Panc1 (cell line): ENCODE data around the gene C2. TPM values are rescaled to one million over a fixed set of nuclear protein-coding genes. Genes with fewer than 3 reads are reported as not detected.

Experiments
- ATAC-seq: fragments of 200-7000 bp; cut with Tn5 transposase; 2 replicates; pipeline ENCODE4 v1.9.1; 2020; ENCODE audit warnings: mild to moderate bottlenecking, moderate library complexity
- BruUV-seq: library from RNA; stranded (reverse); fragments of 400-500 nt; replicated peaks from 2 replicates; lab custom pipeline; 2021; lab: Mats Ljungman, UMichigan
- CTCF ChIA-PET: fragments of 300-600 bp; sonication (Branson Sonifier 250); formaldehyde crosslinking; loops from one replicate; lab custom pipeline; 2022; ENCODE audit warnings: antibody characterized with exemption; lab: Charles Lee
- POLR2A ChIA-PET: fragments of 300-600 bp; sonication (Branson Sonifier 250); formaldehyde crosslinking; loops from one replicate; lab custom pipeline; 2022; ENCODE audit warnings: antibody characterized with exemption; lab: Charles Lee
- DNase-seq: peaks from one replicate; pipeline ENCODE4 v3.0.0-alpha.2; 2010; ENCODE audit warnings: low read depth, low spot score
- H3K27ac ChIP-seq: 2 replicates; pipeline ENCODE4 v1.5.1; 2011; ENCODE audit warnings: mild to moderate bottlenecking, low read length, inconsistent platforms
- H3K27me3 ChIP-seq: fragments of 200-500 bp; sonication (Bioruptor generic); 2 replicates; pipeline ENCODE4 v1.6.0; 2014; ENCODE audit warnings: low read length, inconsistent platforms; ENCODE audit not compliant: control insufficient read depth, insufficient read depth
- H3K36me3 ChIP-seq: fragments of 200-500 bp; sonication (Bioruptor generic); 2 replicates; pipeline ENCODE4 v1.5.1; 2014; ENCODE audit warnings: inconsistent platforms, mild to moderate bottlenecking, low read length, moderate library complexity; ENCODE audit not compliant: control insufficient read depth, insufficient read depth
- H3K4me1 ChIP-seq: 2 replicates; pipeline ENCODE4 v1.5.1; 2011; ENCODE audit warnings: inconsistent platforms, mild to moderate bottlenecking, low read length, moderate library complexity; ENCODE audit not compliant: control insufficient read depth, insufficient read depth
- H3K4me3 ChIP-seq, 2 experiments: 2 replicates each; pipeline ENCODE4 v1.5.1; 2011 to 2012; ENCODE audit warnings: low read depth in 2 of 2, low read length in 2 of 2, mild to moderate bottlenecking in 2 of 2, inconsistent platforms in 1 of 2, moderate library complexity in 1 of 2
- H3K9me3 ChIP-seq: fragments of 200-500 bp; sonication (Bioruptor generic); 2 replicates; pipeline ENCODE4 v1.5.1; 2014; ENCODE audit warnings: low read depth, mild to moderate bottlenecking, inconsistent platforms, low read length, moderate library complexity; ENCODE audit not compliant: control insufficient read depth, insufficient read depth
- CTCF ChIP-seq: fragments of 450-650 bp; IDR thresholded peaks from 2 replicates; pipeline ENCODE4 v1.5.1; 2017; ENCODE audit warnings: mild to moderate bottlenecking
- POLR2AphosphoS5 ChIP-seq: IDR thresholded peaks from 2 replicates; pipeline ENCODE4 v1.6.1; 2012; ENCODE audit warnings: mild to moderate bottlenecking, low read depth, low read length, moderate library complexity
- REST ChIP-seq, 2 experiments: IDR thresholded peaks; 2 replicates each; pipeline ENCODE4 v1.6.1; 2011 to 2012; ENCODE audit warnings: low read depth in 2 of 2, control low read depth in 1 of 2, low read length in 1 of 2, mild to moderate bottlenecking in 1 of 2, moderate library complexity in 1 of 2; ENCODE audit not compliant: insufficient read depth in 1 of 2
- SIN3A ChIP-seq: IDR thresholded peaks from 2 replicates; pipeline ENCODE4 v1.6.1; 2012; ENCODE audit warnings: low read depth, mild to moderate bottlenecking, low read length, moderate library complexity, borderline replicate concordance; ENCODE audit not compliant: insufficient read depth
- TCF7L2 ChIP-seq: IDR thresholded peaks from 2 replicates; pipeline ENCODE4 v1.6.1; 2011; ENCODE audit warnings: mild to moderate bottlenecking, low read depth, low read length, inconsistent platforms
- in situ Hi-C: cut with HindIII; loops from 2 replicates; pipeline ENCODE4 v1.10.0; 2016; ENCODE audit warnings: low sequenced_read_pairs, low pct_unique_long_range_greater_than_20kb
- intact Hi-C: fragments of 100-400 bp; cut with micrococcal nuclease; formaldehyde crosslinking; loops from one replicate; pipeline ENCODE4 v1.10.0; 2022; ENCODE audit not compliant: unreplicated experiment
- total RNA-seq: library from RNA; stranded (reverse); gene quantifications from one replicate; pipeline ENCODE4 v1.2.1, GENCODE V29; 2021; ENCODE audit not compliant: unreplicated experiment

C2 gene
- total RNA-seq, 1 experiment from 2014 or later: 1.0 TPM

- DNase-seq: no peak
- Histone ChIP-seq H3K27me3 (no peaks in the 10 kb centered on the region), H3K9me3 (no peaks in the 10 kb centered on the region), H3K36me3 (peaks cover 11% of the 10 kb centered on the region; the same call in 1 of the 2 replicates), H3K27ac (no peak overlapping the region), H3K4me1 (peaks cover 6% of the 10 kb centered on the region; the same call in 1 of the 2 replicates), H3K4me3 (no peak overlapping the region)
- no TSS peak for BruUV-seq
- TF ChIP-seq POLR2AphosphoS5: no peak
- no peak for TF ChIP-seq SIN3A
- intact Hi-C loops: no loop called here
- POLR2A ChIA-PET: no interaction called here
- CTCF ChIA-PET: interaction anchor here (0.6 kb wide), 1 partner anchor 192 kb away, joined by 7 read pairs; no protein-coding TSS in a partner anchor
- in situ Hi-C loops: no loop called here
- ATAC-seq: no peak
Measured at GRCh38 chr6:31967926-31968320, 40.4 kb downstream of the C2 start.

- TF ChIP-seq POLR2AphosphoS5 (no peak), REST (IDR thresholded peaks at IDR 0.05; ENCODE audit: insufficient read depth in 1 of 2, low read depth in 2 of 2, low read length in 1 of 2) (no peak), CTCF (no peak), SIN3A (no peak), TCF7L2 (no peak)
Measured at GRCh38 chr6:31968326-31968725, 40.8 kb downstream of the C2 start.

GRCh38 chr6:31968791-31969711, 41.5 kb downstream of the C2 start:
- no TSS peak for BruUV-seq
- no peak overlapping the region for H3K27ac ChIP-seq
- H3K9me3 ChIP-seq: no peaks in the 10 kb centered on the region
- intact Hi-C loops: no loop called here
- no peak for ATAC-seq
- POLR2A ChIA-PET: no interaction called here
- peaks cover 10% of the 10 kb centered on the region; the same call in 1 of the 2 replicates for H3K36me3 ChIP-seq
- no peak for TF ChIP-seq REST (IDR thresholded peaks at IDR 0.05; ENCODE audit: insufficient read depth in 1 of 2, low read depth in 2 of 2, low read length in 1 of 2)
- no peak for TF ChIP-seq POLR2AphosphoS5
- TF ChIP-seq CTCF: no peak
- TF ChIP-seq SIN3A: no peak
- no peak for TF ChIP-seq TCF7L2
- in situ Hi-C loops: no loop called here
- DNase-seq: no peak
- CTCF ChIA-PET: no interaction called here
- H3K4me1 ChIP-seq: peaks cover 12% of the 10 kb centered on the region; the same call in 1 of the 2 replicates
- H3K27me3 ChIP-seq: no peaks in the 10 kb centered on the region
- no peak overlapping the region for H3K4me3 ChIP-seq

More at GRCh38 chr6:31968326-31968725, 40.8 kb downstream of the C2 start:
- Histone ChIP-seq H3K4me1 (peaks cover 10% of the 10 kb centered on the region; the same call in 1 of the 2 replicates), H3K27me3 (no peaks in the 10 kb centered on the region), H3K9me3 (no peaks in the 10 kb centered on the region), H3K27ac (no peak overlapping the region), H3K4me3 (no peak overlapping the region), H3K36me3 (peaks cover 11% of the 10 kb centered on the region; the same call in 1 of the 2 replicates)
- DNase-seq: no peak
- POLR2A ChIA-PET: no interaction called here
- CTCF ChIA-PET: no interaction called here
- in situ Hi-C loops (no loop called here), intact Hi-C loops (no loop called here)
- no peak for ATAC-seq
- no TSS peak for BruUV-seq
